ENCODE data around the gene ARID1B. TPM values are rescaled to one million over a fixed set of nuclear protein-coding genes. Genes with fewer than 3 reads are reported as not detected.

ARID1B gene
- total and polyA plus RNA-seq, 2 experiments from 2014 or later = 32.9 to 67.0 TPM

DNA sequence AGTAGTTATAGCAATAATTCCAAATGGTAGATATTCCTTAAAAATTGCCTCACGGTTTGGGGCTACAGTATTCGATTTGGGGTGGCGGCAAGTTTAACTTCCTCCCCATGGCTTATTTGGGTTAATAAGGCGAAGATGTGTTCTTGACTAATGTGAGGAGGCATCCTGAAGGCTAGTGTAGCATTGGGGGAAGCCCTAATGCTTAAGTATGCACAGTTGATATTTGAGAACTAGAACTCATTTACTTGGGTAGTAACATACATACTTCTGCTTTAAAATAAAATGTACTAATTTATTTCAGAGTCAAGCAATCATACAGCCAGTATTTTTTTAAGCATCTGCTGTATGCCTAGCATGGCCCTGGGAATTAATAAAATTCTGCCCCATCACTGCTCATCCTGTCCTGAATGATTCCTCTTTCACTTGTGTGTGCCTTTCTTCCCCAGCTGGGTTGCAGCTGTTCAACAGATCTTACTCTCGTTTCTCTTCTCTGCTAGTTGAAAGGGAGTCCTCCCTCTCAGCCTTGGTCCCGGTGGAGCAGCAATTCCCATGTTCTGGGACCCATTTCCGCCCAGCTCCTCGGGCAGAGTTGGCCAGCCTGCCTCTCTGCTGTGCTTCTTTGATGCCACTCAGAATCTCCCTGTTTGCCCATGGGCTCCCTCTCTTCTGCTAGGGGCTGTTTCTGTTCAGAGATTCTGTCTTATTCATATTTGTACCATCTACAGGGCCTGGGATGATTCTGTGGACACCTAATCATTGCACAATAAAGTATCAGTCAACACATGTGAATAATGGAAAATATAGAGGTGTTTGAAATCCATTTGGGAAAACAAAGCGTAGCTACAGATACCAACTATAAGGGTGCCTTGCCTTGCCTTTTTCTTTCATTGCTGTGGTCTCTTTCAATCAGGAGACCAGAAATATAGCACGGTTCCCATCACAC is 104.8 kb downstream of the ARID1B start:
- Histone ChIP-seq H3K36me3 (replicated peaks; ENCODE audit: insufficient read depth, low read depth) (no peaks in the 10 kb centered on the region), H3K79me2 (peaks cover 99% of the 10 kb centered on the region), H2AFZ (no peak overlapping the region), H3K27ac (no peak overlapping the region), H3K27me3 (no peaks in the 10 kb centered on the region), H3K9me3 (ENCODE audit: low read depth) (no peaks in the 10 kb centered on the region), H4K20me1 (ENCODE audit: insufficient read depth, poor library complexity, severe bottlenecking) (peaks cover 80% of the 10 kb centered on the region), H3K9me2 (replicated peaks; ENCODE audit: insufficient read depth) (no peaks in the 10 kb centered on the region), H3K4me2 (no peak overlapping the region), H3K4me3 (no peak overlapping the region), H3K4me1 (ENCODE audit: insufficient read depth) (peaks cover 16% of the 10 kb centered on the region)
- TF ChIP-seq EZH2phosphoT487 (IDR thresholded peaks at IDR 0.05; ENCODE audit: low read depth, severe bottlenecking, unreplicated experiment) (no peak), EZH2 (IDR thresholded peaks at IDR 0.05; ENCODE audit: borderline replicate concordance) (no peak)
- DNase-seq (ENCODE audit: low spot score) = no peak
- WGBS (ENCODE audit: low lambda C conversion rate, missing lambda C conversion rate) = 92% methylated on average over 10 of the region's 10 CpGs

GRCh38 chr6:156883497-156884252 is 106.5 kb downstream of the ARID1B start:
- Histone ChIP-seq H3K79me2 (peaks cover 99% of the 10 kb centered on the region), H3K36me3 (replicated peaks; ENCODE audit: insufficient read depth, low read depth) (no peaks in the 10 kb centered on the region), H2AFZ (no peak overlapping the region), H3K9me2 (replicated peaks; ENCODE audit: insufficient read depth) (no peaks in the 10 kb centered on the region), H3K4me1 (ENCODE audit: insufficient read depth) (peaks cover 21% of the 10 kb centered on the region), H3K4me3 (no peak overlapping the region), H3K4me2 (peak overlapping the region; percentile 56), H3K27me3 (no peaks in the 10 kb centered on the region), H3K27ac (peak overlapping the region; percentile 41), H3K9me3 (ENCODE audit: low read depth) (no peaks in the 10 kb centered on the region), H4K20me1 (ENCODE audit: insufficient read depth, poor library complexity, severe bottlenecking) (peaks cover 76% of the 10 kb centered on the region)
- DNase-seq (ENCODE audit: low spot score) = peak; percentile 29
- WGBS (ENCODE audit: low lambda C conversion rate, missing lambda C conversion rate) = 76% methylated on average over 14 of the region's 14 CpGs
- no peak for TF ChIP-seq EZH2phosphoT487 (IDR thresholded peaks at IDR 0.05; ENCODE audit: low read depth, severe bottlenecking, unreplicated experiment)
- no peak for TF ChIP-seq CTCF (IDR thresholded peaks at IDR 0.05; ENCODE audit: poor library complexity)
- TF ChIP-seq EZH2 (IDR thresholded peaks at IDR 0.05; ENCODE audit: borderline replicate concordance) = no peak

GRCh38 chr6:156884306-156884705 is 107.1 kb downstream of the ARID1B start:
- peaks cover 15% of the 10 kb centered on the region for H3K4me1 ChIP-seq (ENCODE audit: insufficient read depth)
- no peak overlapping the region for H3K27ac ChIP-seq
- H3K4me3 ChIP-seq = no peak overlapping the region
- no peaks in the 10 kb centered on the region for H3K27me3 ChIP-seq
- TF ChIP-seq CTCF (IDR thresholded peaks at IDR 0.05; ENCODE audit: poor library complexity) (no peak), EZH2phosphoT487 (IDR thresholded peaks at IDR 0.05; ENCODE audit: low read depth, severe bottlenecking, unreplicated experiment) (no peak), EZH2 (IDR thresholded peaks at IDR 0.05; ENCODE audit: borderline replicate concordance) (no peak)
- H3K4me2 ChIP-seq = peak overlapping the region; percentile 56
- H3K79me2 ChIP-seq = peaks cover 99% of the 10 kb centered on the region
- H3K9me2 ChIP-seq (replicated peaks; ENCODE audit: insufficient read depth) = no peaks in the 10 kb centered on the region
- peaks cover 73% of the 10 kb centered on the region for H4K20me1 ChIP-seq (ENCODE audit: insufficient read depth, poor library complexity, severe bottlenecking)
- DNase-seq (ENCODE audit: low spot score) = no peak
- H3K9me3 ChIP-seq (ENCODE audit: low read depth) = no peaks in the 10 kb centered on the region
- no peak overlapping the region for H2AFZ ChIP-seq
- 89% methylated on average over 4 of the region's 4 CpGs for WGBS (ENCODE audit: low lambda C conversion rate, missing lambda C conversion rate)
- no peaks in the 10 kb centered on the region for H3K36me3 ChIP-seq (replicated peaks; ENCODE audit: insufficient read depth, low read depth)
